Uterus (tissue), 2 donors: Measurements from ENCODE around the gene ARFIP2.

Experiments used
- CTCF ChIP-seq, 4 experiments: fragments of 200-600 bp in 2 of 4; fragments of 450-650 bp in 2 of 4; sonication (generic) in 2 of 4; IDR thresholded peaks; one replicate each; pipeline ENCODE4 v1.5.1; 2016 to 2019; ENCODE audit warnings: antibody characterized with exemption in 4 of 4, mild to moderate bottlenecking in 2 of 4, moderate library complexity in 1 of 4
- POLR2A ChIP-seq, 2 donors: fragments of 450-650 bp; IDR thresholded peaks; one replicate each; pipeline ENCODE4 v1.6.1; 2016; ENCODE audit warnings: antibody characterized with exemption in 2 of 2, mild to moderate bottlenecking in 1 of 2, moderate library complexity in 1 of 2

GRCh38 chr11:6438979-6439571, 42.1 kb downstream of the ARFIP2 start:
- TF ChIP-seq CTCF (IDR thresholded peaks at IDR 0.05) (peak in 3 of 4 experiments; percentile 20 to 47 (median 40)), POLR2A (IDR thresholded peaks at IDR 0.05) (no peak)
